Panc1 (cell line): Measurements from ENCODE around the gene MPZL1. TPM values are rescaled to one million over a fixed set of nuclear protein-coding genes. Genes with fewer than 3 reads are reported as not detected.

Source experiments
- ATAC-seq: fragments of 200-7000 bp; cut with Tn5 transposase; 2 replicates; pipeline ENCODE4 v1.9.1; 2020; ENCODE audit warnings: mild to moderate bottlenecking, moderate library complexity
- BruUV-seq: library from RNA; stranded (reverse); fragments of 400-500 nt; replicated peaks from 2 replicates; lab custom pipeline; 2021; lab: Mats Ljungman, UMichigan
- CTCF ChIA-PET: fragments of 300-600 bp; sonication (Branson Sonifier 250); formaldehyde crosslinking; loops from one replicate; lab custom pipeline; 2022; ENCODE audit warnings: antibody characterized with exemption; lab: Charles Lee
- POLR2A ChIA-PET: fragments of 300-600 bp; sonication (Branson Sonifier 250); formaldehyde crosslinking; loops from one replicate; lab custom pipeline; 2022; ENCODE audit warnings: antibody characterized with exemption; lab: Charles Lee
- DNase-seq: peaks from one replicate; pipeline ENCODE4 v3.0.0-alpha.2; 2010; ENCODE audit warnings: low read depth, low spot score
- H3K27ac ChIP-seq: 2 replicates; pipeline ENCODE4 v1.5.1; 2011; ENCODE audit warnings: mild to moderate bottlenecking, low read length, inconsistent platforms
- H3K27me3 ChIP-seq: fragments of 200-500 bp; sonication (Bioruptor generic); 2 replicates; pipeline ENCODE4 v1.6.0; 2014; ENCODE audit warnings: low read length, inconsistent platforms; ENCODE audit not compliant: control insufficient read depth, insufficient read depth
- H3K36me3 ChIP-seq: fragments of 200-500 bp; sonication (Bioruptor generic); 2 replicates; pipeline ENCODE4 v1.5.1; 2014; ENCODE audit warnings: inconsistent platforms, mild to moderate bottlenecking, low read length, moderate library complexity; ENCODE audit not compliant: control insufficient read depth, insufficient read depth
- H3K4me1 ChIP-seq: 2 replicates; pipeline ENCODE4 v1.5.1; 2011; ENCODE audit warnings: inconsistent platforms, mild to moderate bottlenecking, low read length, moderate library complexity; ENCODE audit not compliant: control insufficient read depth, insufficient read depth
- H3K4me3 ChIP-seq, 2 experiments: 2 replicates each; pipeline ENCODE4 v1.5.1; 2011 to 2012; ENCODE audit warnings: low read depth in 2 of 2, low read length in 2 of 2, mild to moderate bottlenecking in 2 of 2, inconsistent platforms in 1 of 2, moderate library complexity in 1 of 2
- H3K9me3 ChIP-seq: fragments of 200-500 bp; sonication (Bioruptor generic); 2 replicates; pipeline ENCODE4 v1.5.1; 2014; ENCODE audit warnings: low read depth, mild to moderate bottlenecking, inconsistent platforms, low read length, moderate library complexity; ENCODE audit not compliant: control insufficient read depth, insufficient read depth
- CTCF ChIP-seq: fragments of 450-650 bp; IDR thresholded peaks from 2 replicates; pipeline ENCODE4 v1.5.1; 2017; ENCODE audit warnings: mild to moderate bottlenecking
- POLR2AphosphoS5 ChIP-seq: IDR thresholded peaks from 2 replicates; pipeline ENCODE4 v1.6.1; 2012; ENCODE audit warnings: mild to moderate bottlenecking, low read depth, low read length, moderate library complexity
- REST ChIP-seq, 2 experiments: IDR thresholded peaks; 2 replicates each; pipeline ENCODE4 v1.6.1; 2011 to 2012; ENCODE audit warnings: low read depth in 2 of 2, control low read depth in 1 of 2, low read length in 1 of 2, mild to moderate bottlenecking in 1 of 2, moderate library complexity in 1 of 2; ENCODE audit not compliant: insufficient read depth in 1 of 2
- SIN3A ChIP-seq: IDR thresholded peaks from 2 replicates; pipeline ENCODE4 v1.6.1; 2012; ENCODE audit warnings: low read depth, mild to moderate bottlenecking, low read length, moderate library complexity, borderline replicate concordance; ENCODE audit not compliant: insufficient read depth
- TCF7L2 ChIP-seq: IDR thresholded peaks from 2 replicates; pipeline ENCODE4 v1.6.1; 2011; ENCODE audit warnings: mild to moderate bottlenecking, low read depth, low read length, inconsistent platforms
- in situ Hi-C: cut with HindIII; loops from 2 replicates; pipeline ENCODE4 v1.10.0; 2016; ENCODE audit warnings: low sequenced_read_pairs, low pct_unique_long_range_greater_than_20kb
- intact Hi-C: fragments of 100-400 bp; cut with micrococcal nuclease; formaldehyde crosslinking; loops from one replicate; pipeline ENCODE4 v1.10.0; 2022; ENCODE audit not compliant: unreplicated experiment
- total RNA-seq: library from RNA; stranded (reverse); gene quantifications from one replicate; pipeline ENCODE4 v1.2.1, GENCODE V29; 2021; ENCODE audit not compliant: unreplicated experiment

Gene MPZL1
- total RNA-seq, 1 experiment from 2014 or later = 72.0 TPM

GRCh38 chr1:167676916-167677848 is 44.6 kb upstream of the MPZL1 start:
- H3K4me1 ChIP-seq = no peaks in the 10 kb centered on the region
- H3K27me3 ChIP-seq = no peaks in the 10 kb centered on the region
- TF ChIP-seq TCF7L2 (no peak), SIN3A (no peak), REST (IDR thresholded peaks at IDR 0.05; ENCODE audit: insufficient read depth in 1 of 2, low read depth in 2 of 2, low read length in 1 of 2) (no peak), POLR2AphosphoS5 (no peak), CTCF (no peak)
- H3K27ac ChIP-seq = no peak overlapping the region
- POLR2A ChIA-PET = no interaction called here
- ATAC-seq (no peak), DNase-seq (no peak)
- BruUV-seq = no TSS peak
- in situ Hi-C loops (no loop called here), intact Hi-C loops (loop anchor here (2.0 kb wide), 1 partner anchor 20 kb away; no protein-coding TSS in a partner anchor)
- no peaks in the 10 kb centered on the region for H3K36me3 ChIP-seq
- CTCF ChIA-PET = no interaction called here
- no peak overlapping the region for H3K4me3 ChIP-seq
- H3K9me3 ChIP-seq = no peaks in the 10 kb centered on the region

GRCh38 chr1:167678422-167678821 is 43.4 kb upstream of the MPZL1 start:
- no peaks in the 10 kb centered on the region for H3K9me3 ChIP-seq
- H3K4me3 ChIP-seq = no peak overlapping the region
- DNase-seq (no peak), ATAC-seq (no peak)
- no TSS peak for BruUV-seq
- TF ChIP-seq TCF7L2 (no peak), POLR2AphosphoS5 (no peak), REST (IDR thresholded peaks at IDR 0.05; ENCODE audit: insufficient read depth in 1 of 2, low read depth in 2 of 2, low read length in 1 of 2) (no peak), CTCF (no peak), SIN3A (no peak)
- no peaks in the 10 kb centered on the region for H3K36me3 ChIP-seq
- H3K27ac ChIP-seq = no peak overlapping the region
- POLR2A ChIA-PET = no interaction called here
- H3K4me1 ChIP-seq = no peaks in the 10 kb centered on the region
- no peaks in the 10 kb centered on the region for H3K27me3 ChIP-seq
- in situ Hi-C loops = no loop called here
- CTCF ChIA-PET = interaction anchor here (0.7 kb wide), 1 partner anchor 113 kb away, joined by 3 read pairs; no protein-coding TSS in a partner anchor
- intact Hi-C loops = no loop called here
